Airway epithelial cell (primary cell): ENCODE data around the gene CGB1. TPM values are rescaled to one million over a fixed set of nuclear protein-coding genes. Genes with fewer than 3 reads are reported as not detected.

Experiments
- total RNA-seq: library from RNA; depleted of rRNA; stranded (reverse); fragments of >200 nt; gene quantifications from 2 replicates; pipeline ENCODE4 v1.2.3, GENCODE V29; 2015

Gene CGB1
- 2.4 TPM in 1 of 2 replicates, not detected in the other for total RNA-seq

GRCh38 chr19:49036815-49037214 is at the start of gene CGB1:
CGB1 (minus strand) TSS chr19:49036895; CDS start chr19:49036711, 184 bp downstream.

GRCh38 chr19:49085020-49085867 is 48.5 kb upstream of the CGB1 start, which contains the start of gene SNRNP70:
SNRNP70 (plus strand) TSS chr19:49085451; CDS start chr19:49086415, 964 bp downstream.

GRCh38 chr19:49064768-49065611 is 28.3 kb upstream of the CGB1 start, which contains the start of gene NTF4:
NTF4 (minus strand) TSS chr19:49064818; CDS start chr19:49061997, 2,821 bp downstream.

GRCh38 chr19:49057636-49058234 is 21.0 kb upstream of the CGB1 start, which contains the start of gene CGB7:
CGB7 (minus strand) TSS chr19:49057749; CDS start chr19:49055375, 2,374 bp downstream.

GRCh38 chr19:49049011-49049410 is 12.3 kb upstream of the CGB1 start, which contains the start of gene CGB8:
CGB8 (minus strand) TSS chr19:49049111; CDS start chr19:49048739, 372 bp downstream.

GRCh38 chr19:49043548-49043947 is 6.9 kb upstream of the CGB1 start, which contains the start of gene CGB5:
CGB5 (plus strand) TSS chr19:49043848; CDS start chr19:49044210, 362 bp downstream.

GRCh38 chr19:49031642-49032301 is 4.9 kb downstream of the CGB1 start, which contains the start of gene CGB2:
CGB2 (plus strand) TSS chr19:49031890; CDS start chr19:49032096, 206 bp downstream.

GRCh38 chr19:49024233-49024632 is 12.5 kb downstream of the CGB1 start, which contains the start of gene CGB3:
CGB3 (minus strand) TSS chr19:49024333; CDS start chr19:49023971, 362 bp downstream.

GRCh38 chr19:49017041-49017665 is 19.5 kb downstream of the CGB1 start, which contains the start of gene LHB:
LHB (minus strand) TSS chr19:49017091; CDS start chr19:49017081, 10 bp downstream.

GRCh38 chr19:48993175-48994034 is 43.3 kb downstream of the CGB1 start, which contains the start of the genes GYS1 and RUVBL2:
GYS1 (minus strand) TSS chr19:48993309; CDS start chr19:48993112, 197 bp downstream.
RUVBL2 (plus strand) TSS chr19:48993887; CDS start chr19:48993912, 25 bp downstream.

Other genes with a start within 250 kb of the CGB1 start
- gene BCAT2, start 225.9 kb downstream of the CGB1 start, total RNA-seq = 43.5 and 69.6 TPM in 2 replicates
- 1.1 and 2.4 TPM in 2 replicates for gene HSD17B14, start 200.4 kb downstream of the CGB1 start, total RNA-seq
- gene PLEKHA4, start 168.3 kb downstream of the CGB1 start, total RNA-seq = 1.7 and 5.3 TPM in 2 replicates
- gene PPP1R15A, start 164.5 kb downstream of the CGB1 start, total RNA-seq = 25.3 and 25.5 TPM in 2 replicates
- gene TULP2, start 138.2 kb downstream of the CGB1 start, total RNA-seq = not detected in 2 replicates
- 186 and 191 TPM in 2 replicates for gene NUCB1, start 136.6 kb downstream of the CGB1 start, total RNA-seq
- 0.33 and 1.1 TPM in 2 replicates for gene DHDH, start 103.2 kb downstream of the CGB1 start, total RNA-seq
- 74.6 and 94.5 TPM in 2 replicates for gene BAX, start 82.0 kb downstream of the CGB1 start, total RNA-seq
- gene FTL, start 71.6 kb downstream of the CGB1 start, total RNA-seq = 788 and 1,050 TPM in 2 replicates
- gene GYS1, start 43.6 kb downstream of the CGB1 start, total RNA-seq = 63.5 and 69.1 TPM in 2 replicates
- gene RUVBL2, start 43.0 kb downstream of the CGB1 start, total RNA-seq = 300 and 321 TPM in 2 replicates
- gene LHB, start 19.8 kb downstream of the CGB1 start, total RNA-seq = not detected in 2 replicates
- not detected in 2 replicates for gene CGB3, start 12.6 kb downstream of the CGB1 start, total RNA-seq
- gene CGB2, start 5.0 kb downstream of the CGB1 start, total RNA-seq = 0.49 and 1.3 TPM in 2 replicates
- gene CGB5, start 7.0 kb upstream of the CGB1 start, total RNA-seq = not detected in 2 replicates
- gene CGB8, start 12.2 kb upstream of the CGB1 start, total RNA-seq = 0.37 TPM in 1 of 2 replicates, not detected in the other
- gene CGB7, start 20.9 kb upstream of the CGB1 start, total RNA-seq = 0.23 and 2.3 TPM in 2 replicates
- 5.6 and 6.5 TPM in 2 replicates for gene NTF4, start 27.9 kb upstream of the CGB1 start, total RNA-seq
- gene KCNA7, start 35.8 kb upstream of the CGB1 start, total RNA-seq = not detected in 2 replicates
- gene SNRNP70, start 48.6 kb upstream of the CGB1 start, total RNA-seq = 208 and 217 TPM in 2 replicates
- 10.3 and 10.5 TPM in 2 replicates for gene LIN7B, start 77.5 kb upstream of the CGB1 start, total RNA-seq
- gene C19orf73, start 82.2 kb upstream of the CGB1 start, total RNA-seq = 4.0 and 11.2 TPM in 2 replicates
- 9.9 and 12.8 TPM in 2 replicates for gene PPFIA3, start 82.6 kb upstream of the CGB1 start, total RNA-seq
- gene HRC, start 118.5 kb upstream of the CGB1 start, total RNA-seq = not detected in 2 replicates
- 19.6 and 20.2 TPM in 2 replicates for gene TRPM4, start 120.9 kb upstream of the CGB1 start, total RNA-seq